IPS DF 4.7 (cell line): ENCODE results near the gene TMC3.

Experiments used
- DNase-seq: peaks from one replicate; pipeline ENCODE4 v3.0.0-alpha.2; 2013; ENCODE audit warnings: low spot score; ENCODE audit errors: extremely low read depth

TMC3 gene

GRCh38 chr15:81281456-81281735 is 92.6 kb downstream of the TMC3 start:
- DNase-seq: no peak
